Urinary bladder (tissue), 4 donors: ENCODE measurements around the gene BMP7. TPM values are rescaled to one million over a fixed set of nuclear protein-coding genes. Genes with fewer than 3 reads are reported as not detected.

Experiments
- DNase-seq: peaks from one replicate; pipeline ENCODE4 v3.0.0-alpha.2; 2015; ENCODE audit errors: extremely low spot score
- H3K27ac ChIP-seq: one replicate; pipeline ENCODE4 v1.5.1; 2013; ENCODE audit warnings: low read depth, mild to moderate bottlenecking, moderate library complexity
- H3K36me3 ChIP-seq: one replicate; pipeline ENCODE4 v1.6.1; 2013; ENCODE audit warnings: mild to moderate bottlenecking, moderate library complexity; ENCODE audit not compliant: insufficient read depth
- H3K4me1 ChIP-seq: one replicate; pipeline ENCODE4 v1.6.1; 2013; ENCODE audit warnings: mild to moderate bottlenecking, moderate library complexity; ENCODE audit not compliant: insufficient read depth
- H3K4me3 ChIP-seq: one replicate; pipeline ENCODE4 v1.5.1; 2013; ENCODE audit warnings: low read depth, low read length
- WGBS: extraction: QIAGEN DNeasy Blood & Tissue Kit; methylation state at CpG from one replicate; pipeline ENCODE4 v1.1.7; 2013; 5-methylcytosine and 5-hydroxymethylcytosine counted together
- polyA plus RNA-seq: library from polyadenylated mRNA; stranded (reverse); fragments of 200-250 nt; gene quantifications from one replicate; pipeline ENCODE4 v1.2.3, GENCODE V29; 2013
- total RNA-seq: library from RNA; depleted of rRNA; stranded (reverse); fragments of >200 nt; gene quantifications from one replicate; pipeline ENCODE4 v1.2.3, GENCODE V29; 2014
- donor health status: healthy with polysubstance abuse.
- donor health status: healthy.

The BMP7 gene
- total and polyA plus RNA-seq, 2 donors, result 8.5 to 12.1 TPM

DNA sequence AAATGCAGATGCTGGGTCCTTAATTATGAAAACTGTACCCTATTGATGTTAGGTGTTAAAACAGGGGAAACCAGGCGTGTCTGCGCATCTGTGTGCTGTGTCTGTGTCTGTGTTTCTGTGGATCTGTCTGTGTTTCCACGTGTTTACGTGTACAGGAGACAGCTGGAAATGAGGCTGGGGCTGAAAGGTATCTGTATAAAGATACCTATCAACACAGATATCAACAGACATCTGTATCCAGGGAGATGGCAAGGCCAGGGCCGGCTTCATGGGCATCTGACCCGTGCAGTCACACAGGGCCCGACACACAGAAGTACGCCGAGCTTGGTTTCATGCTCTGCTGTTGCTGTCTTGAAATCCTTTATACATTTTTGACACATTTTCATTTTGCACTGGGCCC lies 48.6 kb downstream of the BMP7 start:
- Histone ChIP-seq H3K36me3 (no peaks in the 10 kb centered on the region), H3K4me3 (no peak overlapping the region), H3K27ac (no peak overlapping the region), H3K4me1 (no peaks in the 10 kb centered on the region)
- no peak for DNase-seq
- WGBS, result 84% methylated on average over 9 of the region's 9 CpGs

DNA sequence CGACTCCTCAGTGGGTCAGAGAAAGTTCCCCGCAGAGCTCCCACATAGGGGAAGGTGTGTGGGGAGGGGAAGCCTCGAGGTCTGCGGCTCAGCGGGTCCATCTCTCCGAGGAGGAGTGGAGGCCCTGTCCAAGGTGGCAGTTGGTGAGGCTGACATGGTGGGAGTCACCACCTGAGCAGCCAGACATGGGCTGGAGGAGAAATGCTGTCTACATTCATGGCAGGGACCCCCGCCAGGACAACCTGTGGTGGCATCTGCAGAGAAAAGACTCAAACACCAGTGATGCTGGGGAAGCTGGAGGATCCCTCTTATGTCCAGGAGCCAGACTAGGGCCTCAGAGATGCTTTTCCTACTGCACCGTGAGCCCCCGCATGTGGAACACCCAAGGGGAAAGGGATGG lies 49.8 kb downstream of the BMP7 start:
- no peak for DNase-seq
- Histone ChIP-seq H3K4me3 (no peak overlapping the region), H3K27ac (no peak overlapping the region), H3K36me3 (no peaks in the 10 kb centered on the region), H3K4me1 (no peaks in the 10 kb centered on the region)
- WGBS, result 77% methylated on average over 9 of the region's 9 CpGs

DNA sequence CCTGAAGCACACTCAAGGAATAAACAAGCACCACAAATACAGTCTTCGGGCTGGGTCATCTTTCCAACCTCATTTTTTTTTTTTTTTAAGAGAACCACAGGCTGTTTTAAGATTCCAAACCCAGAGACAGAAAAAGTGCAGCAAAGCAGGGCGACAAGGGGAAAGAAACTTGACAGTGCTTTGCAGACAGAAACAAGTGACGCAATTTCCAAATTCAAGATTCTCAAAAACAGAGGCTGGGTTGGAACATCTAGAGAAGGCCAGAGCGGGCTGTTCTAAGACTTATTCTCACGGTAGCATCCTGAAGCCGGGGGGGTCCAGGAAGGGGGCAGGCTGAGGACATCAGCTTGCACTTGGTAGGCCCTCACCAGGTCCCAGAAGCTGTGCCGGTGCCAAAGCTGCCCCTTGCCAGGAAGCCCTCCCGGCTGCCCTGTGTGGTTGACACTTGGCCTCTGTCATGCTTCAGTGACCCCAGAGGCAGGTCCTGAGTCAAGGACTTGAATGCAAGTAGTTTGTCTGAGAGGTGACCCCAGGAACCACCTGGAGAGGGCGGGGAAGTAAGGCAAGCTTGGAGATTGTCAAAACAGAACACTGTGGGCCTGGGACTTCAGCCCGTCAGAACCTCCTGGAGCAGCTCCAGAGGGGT lies 50.5 kb downstream of the BMP7 start:
- DNase-seq, result no peak
- H3K27ac ChIP-seq, result no peak overlapping the region
- no peak overlapping the region for H3K4me3 ChIP-seq
- 89% methylated on average over 10 of the region's 10 CpGs for WGBS
- no peaks in the 10 kb centered on the region for H3K4me1 ChIP-seq
- no peaks in the 10 kb centered on the region for H3K36me3 ChIP-seq

DNA sequence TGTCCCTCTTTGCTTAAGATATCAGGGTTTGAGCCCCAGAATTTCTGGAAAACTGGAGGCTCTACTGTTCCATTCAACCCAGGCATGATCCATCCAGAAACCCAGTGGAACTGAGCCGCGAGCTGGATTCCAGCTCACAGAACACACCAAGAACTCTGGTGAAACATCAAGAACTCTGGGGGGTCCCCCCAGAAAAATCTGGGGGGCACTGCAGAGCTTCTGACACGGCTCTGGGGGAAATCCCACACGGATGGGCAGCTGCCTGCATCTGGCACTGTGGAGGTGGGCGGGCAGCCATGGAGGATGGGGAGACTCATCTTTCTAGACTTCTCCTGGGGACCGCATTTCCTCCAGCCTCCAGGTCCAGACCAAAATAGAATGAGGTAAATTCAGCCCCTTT lies 51.0 kb downstream of the BMP7 start:
- 85% methylated on average over 6 of the region's 6 CpGs for WGBS
- no peaks in the 10 kb centered on the region for H3K4me1 ChIP-seq
- H3K27ac ChIP-seq, result no peak overlapping the region
- no peaks in the 10 kb centered on the region for H3K36me3 ChIP-seq
- H3K4me3 ChIP-seq, result no peak overlapping the region
- no peak for DNase-seq

DNA sequence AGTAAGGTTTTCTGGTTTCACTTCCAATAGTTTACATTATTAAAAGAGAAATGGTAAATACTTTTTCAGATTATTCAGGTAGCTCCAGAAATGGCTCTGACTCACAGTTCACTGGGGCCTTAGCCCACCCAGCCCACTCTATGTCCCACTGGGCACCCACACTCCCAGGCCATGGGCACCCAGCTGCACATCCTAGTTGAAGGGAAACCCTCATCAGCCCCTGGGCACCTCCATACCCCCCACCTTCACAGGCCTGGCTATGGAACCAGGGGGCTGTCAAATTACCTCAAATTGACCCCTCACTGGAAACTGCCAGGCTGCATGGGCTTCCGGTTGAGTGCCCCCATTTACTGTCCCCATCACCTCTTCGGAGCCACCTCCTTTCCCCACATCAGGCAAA lies 51.5 kb downstream of the BMP7 start:
- Histone ChIP-seq H3K36me3 (no peaks in the 10 kb centered on the region), H3K27ac (no peak overlapping the region), H3K4me1 (no peaks in the 10 kb centered on the region), H3K4me3 (no peak overlapping the region)
- no peak for DNase-seq
- WGBS, result 94% methylated on average over 2 of the region's 2 CpGs

DNA sequence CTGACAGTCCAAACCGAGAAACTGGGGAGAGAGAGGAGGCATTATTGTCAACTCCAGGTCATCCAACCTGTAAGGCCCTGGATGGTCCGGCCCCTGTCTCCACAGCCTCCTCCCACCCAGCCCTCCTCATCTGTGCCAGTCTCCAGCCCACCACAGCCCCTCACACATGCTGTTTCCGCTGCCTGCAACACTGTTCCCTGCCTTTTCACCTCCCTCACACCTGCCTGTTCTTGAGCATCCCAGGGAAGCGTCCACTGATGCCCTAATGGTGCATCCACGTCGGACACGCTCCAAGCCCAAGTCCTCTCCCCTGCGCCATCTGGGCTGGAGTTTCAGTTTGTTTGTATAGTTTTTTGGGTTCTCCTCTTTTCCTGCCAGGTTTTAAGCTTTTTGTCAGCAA lies 52.0 kb downstream of the BMP7 start:
- no peak overlapping the region for H3K27ac ChIP-seq
- H3K4me3 ChIP-seq, result no peak overlapping the region
- WGBS, result 92% methylated on average over 8 of the region's 8 CpGs
- DNase-seq, result no peak
- H3K4me1 ChIP-seq, result no peaks in the 10 kb centered on the region
- H3K36me3 ChIP-seq, result no peaks in the 10 kb centered on the region

DNA sequence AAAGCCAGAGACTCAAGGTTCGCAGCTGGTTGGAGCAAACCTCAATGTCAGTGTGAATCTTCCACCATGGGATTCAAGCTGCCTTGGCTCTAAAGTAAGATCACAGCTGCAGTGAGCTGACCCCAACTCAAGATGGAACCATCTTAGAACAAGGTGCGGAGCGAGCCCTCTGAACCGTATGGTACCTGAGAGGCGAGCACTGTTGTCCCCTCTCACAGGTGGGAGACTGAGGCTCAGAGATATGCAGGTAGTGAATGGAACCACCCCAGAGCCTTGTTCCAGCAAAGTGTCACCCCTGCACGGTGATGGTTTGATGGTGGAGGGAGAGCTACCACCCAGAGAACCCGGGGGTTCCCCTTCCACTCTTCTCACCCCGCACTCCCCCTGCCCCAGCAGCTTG lies 52.5 kb downstream of the BMP7 start:
- Histone ChIP-seq H3K4me1 (no peaks in the 10 kb centered on the region), H3K36me3 (no peaks in the 10 kb centered on the region), H3K4me3 (no peak overlapping the region), H3K27ac (no peak overlapping the region)
- DNase-seq, result no peak
- WGBS, result 97% methylated on average over 8 of the region's 8 CpGs

DNA sequence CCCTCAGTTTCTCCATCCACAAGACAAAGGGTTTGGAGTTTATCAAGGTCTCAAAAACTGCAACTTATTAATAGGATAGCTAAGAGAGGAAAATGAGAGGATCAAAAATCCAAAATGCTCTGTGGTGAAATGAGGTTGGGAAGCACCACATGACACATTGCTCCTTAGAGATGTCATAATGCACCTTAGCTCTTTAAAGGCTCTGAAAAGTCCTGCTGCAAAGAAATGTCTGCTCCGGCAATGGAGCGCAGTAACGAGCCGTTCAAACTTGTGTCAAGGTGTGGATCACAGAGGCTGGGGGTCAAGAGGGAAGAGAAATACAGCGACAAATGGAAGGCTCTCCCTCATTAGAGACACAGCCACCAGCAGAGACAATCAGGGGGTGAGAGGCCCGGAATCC lies 53.1 kb downstream of the BMP7 start:
- H3K27ac ChIP-seq, result no peak overlapping the region
- 87% methylated on average over 6 of the region's 6 CpGs for WGBS
- no peaks in the 10 kb centered on the region for H3K4me1 ChIP-seq
- H3K4me3 ChIP-seq, result no peak overlapping the region
- DNase-seq, result no peak
- no peaks in the 10 kb centered on the region for H3K36me3 ChIP-seq

DNA sequence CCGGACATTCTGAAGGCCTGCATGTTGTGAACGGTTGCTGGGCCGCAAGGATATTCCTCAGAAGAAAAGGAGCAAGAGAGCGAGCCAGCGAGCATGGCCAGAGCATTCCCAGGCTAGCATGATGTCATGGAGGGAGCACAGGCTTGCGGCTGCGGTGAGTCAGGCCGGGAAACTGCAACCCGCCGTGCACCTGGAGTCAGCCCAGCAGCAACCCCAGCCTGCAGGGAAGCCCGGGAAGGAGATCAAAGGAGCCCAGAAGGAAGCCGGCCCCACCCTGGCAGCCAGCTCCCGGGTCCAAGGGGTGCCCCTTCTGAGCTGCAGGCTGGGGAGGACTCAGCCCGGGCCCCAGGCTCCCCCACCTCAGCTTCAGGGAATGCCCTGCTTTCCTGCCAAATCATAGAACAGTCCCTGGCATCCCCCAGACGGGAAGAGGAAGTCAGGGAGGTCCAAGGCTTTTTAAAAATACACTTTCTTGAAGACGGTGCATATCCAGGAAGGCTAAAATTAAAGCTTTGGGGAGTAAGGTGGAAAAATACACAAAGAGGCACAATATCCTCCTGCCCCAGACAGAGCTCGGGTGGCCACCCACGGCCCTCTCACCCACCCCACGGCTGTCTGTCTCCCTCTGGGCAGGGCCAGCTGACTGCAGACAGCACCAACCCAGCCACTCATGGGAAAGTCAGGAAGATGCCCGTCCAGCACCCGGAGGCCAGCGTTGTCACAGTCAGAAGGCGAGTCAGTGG lies 53.7 kb downstream of the BMP7 start:
- Histone ChIP-seq H3K27ac (no peak overlapping the region), H3K4me3 (no peak overlapping the region), H3K36me3 (no peaks in the 10 kb centered on the region), H3K4me1 (no peaks in the 10 kb centered on the region)
- 30% methylated on average over 23 of the region's 23 CpGs for WGBS
- DNase-seq, result no peak

DNA sequence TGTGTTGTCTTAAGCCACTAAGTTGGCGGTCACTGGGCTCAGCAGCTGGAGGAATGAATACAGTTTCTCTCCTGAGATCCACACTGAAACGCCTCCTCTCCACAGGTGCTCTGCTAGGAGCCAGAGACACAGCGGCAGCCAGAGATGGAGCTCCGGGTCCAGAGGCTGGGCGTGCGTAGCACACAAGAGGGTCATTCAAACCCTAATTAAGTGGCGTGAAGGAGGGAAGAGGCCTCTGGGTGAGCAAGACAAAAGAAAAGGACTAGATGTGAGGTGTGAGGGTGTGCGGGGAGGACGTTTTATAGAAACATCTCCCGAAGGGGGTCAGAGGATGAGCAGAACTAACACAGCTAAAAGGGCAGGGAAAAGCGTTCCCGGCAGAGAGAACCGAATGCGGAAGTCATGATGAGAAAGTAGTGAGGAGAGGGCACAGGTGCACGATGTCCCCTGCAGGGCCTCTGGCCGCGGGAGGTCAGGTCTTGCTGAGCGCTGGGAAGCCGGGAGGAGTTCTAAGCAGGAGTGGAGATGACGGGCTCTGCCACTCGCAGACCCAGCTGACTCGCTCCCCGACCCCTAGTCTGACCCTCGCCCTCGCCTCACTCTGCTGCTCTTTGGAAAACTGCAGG lies 54.4 kb downstream of the BMP7 start:
- 79% methylated on average over 25 of the region's 25 CpGs for WGBS
- no peak for DNase-seq
- Histone ChIP-seq H3K27ac (no peak overlapping the region), H3K4me3 (no peak overlapping the region), H3K4me1 (no peaks in the 10 kb centered on the region), H3K36me3 (no peaks in the 10 kb centered on the region)

DNA sequence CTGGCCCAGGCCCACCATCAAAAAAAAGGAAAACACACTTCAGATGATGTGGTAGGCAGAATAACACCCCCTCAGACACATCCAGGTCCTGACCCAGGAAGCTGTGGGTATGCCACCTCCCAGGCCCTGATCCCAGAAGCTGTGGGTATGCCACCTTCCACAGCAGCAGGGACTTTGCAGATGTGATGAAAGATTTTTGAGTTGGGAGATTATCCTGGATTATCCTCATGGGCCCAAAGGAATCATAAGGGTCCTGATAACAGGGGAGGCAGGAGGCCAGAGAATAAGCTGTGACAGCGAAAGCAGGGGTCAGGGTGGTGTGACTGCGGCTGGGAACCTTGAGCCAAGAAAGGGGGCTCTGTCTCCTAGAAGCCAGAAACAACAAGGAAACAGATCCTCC lies 55.0 kb downstream of the BMP7 start:
- H3K36me3 ChIP-seq, result no peaks in the 10 kb centered on the region
- WGBS, result 93% methylated on average over 2 of the region's 2 CpGs
- H3K27ac ChIP-seq, result no peak overlapping the region
- no peaks in the 10 kb centered on the region for H3K4me1 ChIP-seq
- DNase-seq, result no peak
- H3K4me3 ChIP-seq, result no peak overlapping the region

DNA sequence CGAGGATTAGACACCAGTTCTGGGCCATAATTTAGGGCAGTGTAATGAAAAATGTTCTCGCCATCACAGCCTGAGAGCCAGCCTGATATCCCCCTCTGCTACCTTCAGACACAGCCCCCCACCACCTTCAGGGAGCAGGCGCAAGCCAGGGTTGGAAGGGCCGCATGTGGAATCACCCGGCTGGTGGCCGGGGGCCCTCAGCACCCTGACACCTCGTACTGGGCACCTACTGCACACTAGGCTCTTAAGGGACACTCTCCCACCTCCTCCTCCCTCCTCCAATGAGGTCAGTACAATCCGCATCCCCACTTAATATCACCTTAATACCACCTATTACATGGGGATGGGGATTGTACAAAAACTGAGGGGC lies 55.5 kb downstream of the BMP7 start:
- no peaks in the 10 kb centered on the region for H3K36me3 ChIP-seq
- DNase-seq, result no peak
- H3K27ac ChIP-seq, result no peak overlapping the region
- 95% methylated on average over 8 of the region's 8 CpGs for WGBS
- no peak overlapping the region for H3K4me3 ChIP-seq
- H3K4me1 ChIP-seq, result no peaks in the 10 kb centered on the region

DNA sequence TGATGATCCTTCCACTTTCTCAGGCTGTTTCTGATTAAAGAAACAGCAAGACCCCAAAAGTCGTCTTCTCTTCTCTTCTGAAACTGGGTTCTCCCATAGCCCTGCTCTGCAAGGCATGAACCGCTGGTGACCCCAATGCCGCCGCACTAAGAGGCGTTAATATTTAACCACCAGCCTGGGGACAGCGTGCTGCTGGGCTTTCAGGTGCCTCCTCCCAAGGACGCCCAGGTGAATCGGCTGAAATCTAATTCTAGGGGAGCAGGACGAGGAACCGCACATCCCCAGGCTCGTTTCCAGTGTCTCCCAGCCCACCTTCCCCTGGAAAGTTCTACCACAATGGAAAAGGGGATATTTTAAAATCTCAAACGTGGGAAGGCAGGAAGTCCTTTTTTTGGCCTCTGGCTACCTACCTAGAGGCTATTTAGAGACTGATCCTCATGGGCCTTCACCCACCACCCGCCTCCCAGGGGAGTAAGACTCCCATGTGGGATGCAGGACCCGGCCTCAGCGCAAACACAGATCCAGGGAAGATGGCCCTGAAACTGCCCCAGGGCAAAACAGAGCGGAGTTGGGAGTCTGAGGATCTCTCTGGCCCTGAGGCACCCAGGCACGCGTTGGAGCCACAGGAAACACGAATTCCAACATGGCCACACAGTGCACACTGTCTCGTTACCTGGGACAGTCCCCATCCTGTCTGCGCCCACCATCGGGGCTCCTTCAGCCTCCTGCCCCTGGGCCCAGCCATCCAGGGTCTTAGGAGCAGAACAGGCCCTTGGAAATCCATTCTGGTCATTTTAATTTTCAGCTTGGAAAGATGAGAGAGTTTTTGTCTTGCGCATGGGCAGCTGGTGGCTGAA lies 56.2 kb downstream of the BMP7 start:
- WGBS, result 84% methylated on average over 23 of the region's 23 CpGs
- Histone ChIP-seq H3K4me3 (no peak overlapping the region), H3K27ac (no peak overlapping the region)

More for the DNA sequence above, 56.2 kb downstream of the BMP7 start:
- Histone ChIP-seq H3K4me1 (no peaks in the 10 kb centered on the region), H3K36me3 (no peaks in the 10 kb centered on the region)
- no peak for DNase-seq
